Endothelial cell of hepatic sinusoid (primary cell): ENCODE data around the gene SDS.
"Not testable (repeated sequence)": the region's sequence is repeated elsewhere in the genome, so short reads cannot be mapped to it uniquely, and the experiment has no call there.

ENCODE experiments used
- in situ Hi-C: cut with HindIII; loops from 2 replicates; pipeline ENCODE4 v1.10.0; 2017; ENCODE audit warnings: low sequenced_read_pairs

Gene SDS

DNA sequence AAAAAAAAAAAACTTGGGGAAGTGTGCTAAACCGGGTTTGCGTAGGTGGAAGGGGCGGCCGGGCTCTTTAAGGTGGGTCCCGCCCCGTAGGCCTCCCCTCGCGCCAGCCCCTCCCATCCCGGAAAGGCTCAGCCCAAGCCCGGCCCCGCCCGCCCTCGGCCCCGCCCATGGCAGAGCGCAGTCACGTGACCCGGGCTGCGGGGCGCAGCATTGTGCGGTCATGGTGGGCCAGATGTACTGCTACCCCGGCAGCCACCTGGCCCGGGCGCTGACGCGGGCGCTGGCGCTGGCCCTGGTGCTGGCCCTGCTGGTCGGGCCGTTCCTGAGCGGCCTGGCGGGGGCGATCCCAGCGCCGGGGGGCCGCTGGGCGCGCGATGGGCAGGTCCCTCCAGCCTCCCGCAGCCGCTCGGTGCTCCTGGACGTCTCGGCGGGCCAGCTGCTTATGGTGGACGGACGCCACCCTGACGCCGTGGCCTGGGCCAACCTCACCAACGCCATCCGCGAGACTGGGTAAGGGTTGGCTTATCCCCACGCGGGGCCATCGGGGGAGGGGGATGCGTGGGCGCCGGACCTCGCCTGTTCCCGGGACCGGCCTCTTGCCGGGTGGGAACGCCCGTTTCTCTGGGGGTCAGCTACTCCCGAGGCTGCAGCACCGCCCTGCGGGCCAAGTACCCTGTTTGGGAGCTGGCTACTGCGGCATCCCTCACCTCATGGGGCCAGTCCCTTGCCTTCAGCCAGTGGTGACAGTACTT, 45.1 kb downstream of the SDS start, which contains the start of gene PLBD2:
Gene PLBD2, plus strand, starts transcription at position 207 of the 752 bp plus-strand sequence. Its CDS starts 14 bp downstream, at position 221.
- in situ Hi-C loops = no loop called here

GRCh38 chr12:113354192-113354591, 49.5 kb downstream of the SDS start:
- in situ Hi-C loops = not testable (repeated sequence)

DNA sequence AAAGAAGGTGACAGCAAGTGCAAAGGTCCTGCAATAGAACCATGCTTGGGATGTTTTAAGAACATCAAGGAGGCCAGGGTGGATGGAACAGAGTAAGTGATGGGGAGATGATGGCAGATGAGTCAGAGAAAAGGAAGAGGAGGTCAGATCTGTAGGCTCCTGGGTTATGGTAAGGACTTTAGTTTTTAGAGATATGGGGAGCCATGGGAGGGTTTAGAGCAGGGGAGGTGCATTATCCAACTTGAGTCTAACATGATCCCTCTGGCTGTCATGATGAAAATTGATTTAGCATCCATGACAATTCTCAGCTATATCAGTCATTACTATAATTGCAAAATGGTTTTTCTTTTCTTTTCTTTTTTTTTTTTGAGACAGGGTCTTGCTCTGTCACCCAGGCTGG, 52.6 kb downstream of the SDS start:
- in situ Hi-C loops = no loop called here

DNA sequence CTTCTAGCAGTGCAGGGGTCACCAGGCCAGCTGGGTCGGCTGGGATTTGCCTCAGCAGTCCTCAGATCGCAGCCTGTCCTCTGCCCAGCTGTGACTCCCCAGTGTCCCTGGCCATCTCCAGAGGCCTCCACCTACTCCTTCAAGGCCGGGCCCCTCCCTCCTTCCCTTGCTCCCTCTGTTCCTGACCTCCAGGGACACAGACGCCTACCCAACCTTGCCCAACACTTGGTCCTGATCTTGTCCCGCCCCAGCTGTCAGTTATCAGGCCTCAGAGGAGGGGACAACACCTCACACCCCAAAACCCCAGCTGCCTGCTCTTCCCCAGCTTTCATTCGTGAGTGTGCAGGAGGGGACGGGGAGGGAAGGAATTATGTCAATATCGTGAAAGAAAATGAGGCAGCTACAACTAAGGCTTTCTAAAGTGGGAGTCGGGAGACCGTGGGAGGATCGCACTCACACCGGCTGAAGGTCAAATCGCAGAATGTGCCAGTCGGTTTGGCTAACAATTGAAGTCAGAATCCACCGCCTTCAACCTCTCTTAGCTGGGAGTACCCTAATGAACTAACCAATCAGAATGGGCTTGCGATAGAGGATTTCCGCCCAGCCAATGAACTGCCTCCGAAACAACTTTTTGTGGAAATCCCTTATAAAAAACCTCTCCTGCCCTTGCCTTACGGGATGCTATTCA, 54.7 kb downstream of the SDS start:
- in situ Hi-C loops = no loop called here

- in situ Hi-C loops = no loop called here
These were observed 55.8 kb downstream of the SDS start for GRCh38 chr12:113347892-113348291.

DNA sequence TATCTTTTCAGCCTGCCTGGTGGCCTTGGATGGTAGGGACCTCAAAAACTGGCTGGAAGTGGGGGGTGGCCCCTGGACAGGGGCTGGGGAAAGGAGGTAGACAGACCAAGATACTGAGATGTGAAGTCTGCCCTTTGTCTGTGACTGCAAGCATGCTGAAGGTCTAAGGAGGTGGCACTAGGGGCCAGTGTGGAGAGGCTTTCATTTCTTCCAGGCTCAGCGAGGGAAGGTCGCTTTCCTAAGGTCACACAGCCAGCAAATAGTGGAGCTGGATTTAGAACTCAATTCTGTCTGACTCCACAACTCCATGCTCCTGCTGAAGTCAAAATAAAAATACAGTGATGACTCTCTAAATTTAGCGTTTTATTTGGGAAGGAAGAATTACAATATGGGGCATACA, 56.6 kb downstream of the SDS start:
- in situ Hi-C loops = no loop called here

- in situ Hi-C loops = no loop called here
These were observed 57.3 kb downstream of the SDS start for GRCh38 chr12:113346353-113346752.

DNA sequence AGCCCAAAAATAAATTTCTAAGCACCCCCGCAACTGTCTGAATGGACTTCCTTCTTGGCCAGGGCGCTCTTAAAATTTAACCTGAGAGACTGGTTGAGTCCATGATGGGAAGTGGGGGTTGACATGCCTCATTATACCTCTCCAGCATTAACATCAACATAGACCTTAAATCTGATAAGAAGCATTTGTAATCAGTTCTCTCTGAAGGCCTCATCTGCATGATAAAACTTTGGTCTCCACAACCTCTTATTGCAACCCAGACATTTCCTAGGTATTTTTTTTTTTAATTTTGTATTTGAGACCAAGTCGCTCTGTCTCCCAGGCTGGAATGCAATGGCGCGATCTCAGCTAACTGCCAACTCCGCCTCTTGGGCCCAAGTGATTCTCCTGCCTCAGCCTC, 58.4 kb downstream of the SDS start:
- in situ Hi-C loops = no loop called here
